Measurements from ENCODE around the gene SPINK13.
"Not testable (repeated sequence)": the region's sequence is repeated elsewhere in the genome, so short reads cannot be mapped to it uniquely, and the experiment has no call there.

Gene SPINK13

GRCh38 chr5:148268566-148268965, at the start of gene SPINK13:
Gene SPINK13, plus strand, starts transcription at chr5:148268794. Its CDS starts 1,279 bp downstream, at chr5:148270073.
- DNase-seq = no peak

GRCh38 chr5:148221508-148221907, 47.1 kb upstream of the SPINK13 start:
- no peak for DNase-seq

GRCh38 chr5:148224117-148224742, 44.4 kb upstream of the SPINK13 start:
- DNase-seq = no peak

GRCh38 chr5:148228392-148228984, 40.1 kb upstream of the SPINK13 start:
- no peak for DNase-seq

- no peak for DNase-seq
Observed at GRCh38 chr5:148229840-148230239, 38.8 kb upstream of the SPINK13 start.

GRCh38 chr5:148230240-148230639, 38.4 kb upstream of the SPINK13 start:
- no peak for DNase-seq

- DNase-seq = no peak
Observed at GRCh38 chr5:148237785-148238417, 30.7 kb upstream of the SPINK13 start.

GRCh38 chr5:148238418-148238794, 30.2 kb upstream of the SPINK13 start, which contains the start of gene MARCOL:
Gene MARCOL, plus strand, starts transcription at chr5:148238525. Its CDS starts 73 bp downstream, at chr5:148238598.
- DNase-seq = no peak

GRCh38 chr5:148248894-148249293, 19.7 kb upstream of the SPINK13 start:
- DNase-seq = no peak

GRCh38 chr5:148255456-148255855, 13.1 kb upstream of the SPINK13 start:
- no peak for DNase-seq

- no peak for DNase-seq
Observed at GRCh38 chr5:148259288-148259687, 9.3 kb upstream of the SPINK13 start.

GRCh38 chr5:148261221-148261620, 7.4 kb upstream of the SPINK13 start:
- no peak for DNase-seq

- no peak for DNase-seq
Observed at GRCh38 chr5:148267962-148268361, 632 bp upstream of the SPINK13 start.

- DNase-seq = not testable (repeated sequence)
Observed at GRCh38 chr5:148275129-148275528, 6.5 kb downstream of the SPINK13 start.

- DNase-seq = not testable (repeated sequence)
Observed at GRCh38 chr5:148280893-148281292, 12.3 kb downstream of the SPINK13 start.

- DNase-seq = not testable (repeated sequence)
Observed at GRCh38 chr5:148281336-148281735, 12.7 kb downstream of the SPINK13 start.

GRCh38 chr5:148290271-148291195, 21.9 kb downstream of the SPINK13 start:
- no peak for DNase-seq

GRCh38 chr5:148297731-148298130, 29.1 kb downstream of the SPINK13 start:
- DNase-seq = no peak

GRCh38 chr5:148306446-148306845, 37.9 kb downstream of the SPINK13 start:
- no peak for DNase-seq

- no peak for DNase-seq
Observed at GRCh38 chr5:148309019-148309418, 40.4 kb downstream of the SPINK13 start.

- no peak for DNase-seq
Observed at GRCh38 chr5:148309746-148310145, 41.2 kb downstream of the SPINK13 start.

GRCh38 chr5:148311484-148311883, 42.9 kb downstream of the SPINK13 start:
- no peak for DNase-seq

- no peak for DNase-seq
Observed at GRCh38 chr5:148312153-148312552, 43.6 kb downstream of the SPINK13 start, which contains the start of gene SPINK7. Gene SPINK7, plus strand, starts transcription at chr5:148312423. Its CDS starts 61 bp downstream, at chr5:148312484.
